CD4-positive, alpha-beta T cell (primary cell): Measurements from ENCODE around the gene SCGB3A1. TPM values are rescaled to one million over a fixed set of nuclear protein-coding genes. Genes with fewer than 3 reads are reported as not detected.

Experiments
- ATAC-seq: fragments of 200-7000 bp; cut with Tn5 transposase; one replicate; pipeline ENCODE4 v1.10.0; 2022; ENCODE audit warnings: mild to moderate bottlenecking; ENCODE audit not compliant: poor library complexity
- CTCF ChIA-PET: fragments of 350-600 bp; sonication (Branson Sonifier 250); formaldehyde crosslinking; loops from one replicate; lab custom pipeline; 2021; ENCODE audit warnings: antibody characterized with exemption, inconsistent platforms; lab: Charles Lee
- POLR2A ChIA-PET: fragments of 350-600 bp; sonication (Branson Sonifier 250); formaldehyde crosslinking; loops from one replicate; lab custom pipeline; 2021; ENCODE audit warnings: antibody characterized with exemption, inconsistent platforms; lab: Charles Lee
- DNase-seq, 14 experiments: peaks; one replicate each; pipeline ENCODE4 v3.0.0-alpha.2; 2013 to 2020; ENCODE audit warnings: mixed read lengths in 2 of 14
- H3K27ac ChIP-seq, 2 donors: one replicate each; pipeline versions ENCODE4 v1.5.1 to v1.7.0; 2013; ENCODE audit warnings: low read length in 2 of 2, low read depth in 1 of 2, mild to moderate bottlenecking in 1 of 2
- H3K27me3 ChIP-seq, 2 experiments: 1 replicate in 1 of 2; 2 replicates in 1 of 2; pipeline versions ENCODE4 v1.6.1 to v1.7.0; 2013; ENCODE audit warnings: low read length in 2 of 2, control low read depth in 1 of 2, mild to moderate bottlenecking in 1 of 2, moderate library complexity in 1 of 2; ENCODE audit not compliant: insufficient read depth in 2 of 2, control insufficient read depth in 1 of 2
- H3K36me3 ChIP-seq: one replicate; pipeline ENCODE4 v1.6.1; 2013; ENCODE audit warnings: low read length, control low read depth; ENCODE audit not compliant: insufficient read depth
- H3K4me1 ChIP-seq: one replicate; pipeline ENCODE4 v1.6.1; 2013; ENCODE audit warnings: low read length, control low read depth; ENCODE audit not compliant: insufficient read depth
- H3K4me3 ChIP-seq: one replicate; pipeline ENCODE4 v1.5.1; 2013; ENCODE audit warnings: mild to moderate bottlenecking, low read length, moderate library complexity
- H3K9me3 ChIP-seq, 2 experiments: 1 replicate in 1 of 2; 2 replicates in 1 of 2; pipeline versions ENCODE4 v1.6.1 to v1.7.0; 2013; ENCODE audit warnings: low read length in 2 of 2, mild to moderate bottlenecking in 2 of 2, control low read depth in 1 of 2, moderate library complexity in 1 of 2; ENCODE audit not compliant: control insufficient read depth in 1 of 2, insufficient read depth in 1 of 2
- H3K27ac Mint-ChIP-seq: one replicate; pipeline ENCODE4 v1.8.0; 2020; ENCODE audit warnings: mixed read lengths
- H3K27me3 Mint-ChIP-seq: one replicate; pipeline ENCODE4 v1.8.0; 2021; ENCODE audit warnings: mixed read lengths
- H3K36me3 Mint-ChIP-seq: one replicate; pipeline ENCODE4 v1.8.0; 2021; ENCODE audit warnings: low read depth, mixed read lengths
- H3K4me1 Mint-ChIP-seq: one replicate; pipeline ENCODE4 v1.8.0; 2021; ENCODE audit warnings: low read depth, mixed read lengths
- H3K4me3 Mint-ChIP-seq: one replicate; pipeline ENCODE4 v1.8.0; 2020; ENCODE audit warnings: mild to moderate bottlenecking, mixed read lengths
- H3K9me3 Mint-ChIP-seq: one replicate; pipeline ENCODE4 v1.8.0; 2020; ENCODE audit warnings: mixed read lengths
- CTCF ChIP-seq: fragments of 200-600 bp; IDR thresholded peaks from one replicate; pipeline ENCODE4 v1.8.0; 2022; ENCODE audit warnings: antibody characterized with exemption, mild to moderate bottlenecking
- intact Hi-C, 2 experiments: fragments of 100-400 bp; cut with DNase I in 1 of 2; cut with micrococcal nuclease in 1 of 2; formaldehyde crosslinking; loops; one replicate each; pipeline versions ENCODE4 v1.15.1 to v1.9.0; 2023 to 2025; cut with DNase I, micrococcal nuclease
- total RNA-seq, 174 experiments: library from RNA in 2 of 174; stranded (reverse) in 2 of 174; gene quantifications; one replicate each; pipeline ENCODE4 v1.2.3 and lab custom pipeline; 2021 to 2026

The SCGB3A1 gene
- total RNA-seq, 2 experiments from 2014 or later: not detected

DNA sequence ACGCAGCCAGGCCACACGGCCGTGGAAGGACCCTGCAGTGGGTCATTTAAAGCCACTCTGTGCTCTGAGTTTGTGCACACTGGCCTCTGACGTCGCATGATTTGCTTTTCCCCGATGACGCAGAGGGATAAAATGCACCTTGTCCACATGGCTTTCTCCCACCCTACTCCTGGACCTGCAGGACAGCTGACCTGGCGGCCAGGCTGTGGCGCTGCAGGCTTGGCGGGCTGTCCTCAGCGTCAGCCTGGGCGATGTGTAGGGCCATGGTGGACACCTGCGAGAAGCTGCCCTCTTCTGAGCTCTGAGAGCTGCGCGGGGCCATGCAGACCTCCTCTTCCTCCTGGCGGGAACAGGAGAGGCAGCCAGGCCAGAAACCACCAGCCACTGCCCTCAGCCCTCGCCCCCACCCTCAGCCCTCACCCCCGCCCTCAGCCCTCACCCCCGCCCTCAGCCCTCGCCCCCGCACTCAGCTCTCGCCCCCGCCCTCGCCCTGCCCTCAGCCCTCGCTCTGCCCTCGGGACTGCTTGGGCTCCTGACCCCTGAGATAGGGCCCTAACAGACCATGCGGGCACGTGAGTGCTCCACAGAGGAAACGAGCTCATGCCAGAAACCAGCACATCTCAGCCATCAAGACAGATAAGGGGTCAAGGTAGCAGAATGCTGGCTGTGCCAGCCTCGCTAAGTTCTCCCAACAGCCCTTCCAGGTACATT lies 20.0 kb upstream of the SCGB3A1 start:
- DNase-seq (no peak), ATAC-seq (no peak)
- no peak overlapping the region for H3K4me3 ChIP-seq
- H3K27me3 ChIP-seq: no peaks in the 10 kb centered on the region
- H3K4me1 Mint-ChIP-seq: no peaks in the 10 kb centered on the region
- ChIA-PET POLR2A (no interaction called here), CTCF (no interaction called here)
- TF ChIP-seq CTCF: no peak
- no peak overlapping the region for H3K27ac Mint-ChIP-seq
- no peaks in the 10 kb centered on the region for H3K9me3 Mint-ChIP-seq
- no peak overlapping the region for H3K4me3 Mint-ChIP-seq
- H3K36me3 ChIP-seq: no peaks in the 10 kb centered on the region
- H3K27ac ChIP-seq: no peak overlapping the region
- intact Hi-C loops: no loop called here
- H3K9me3 ChIP-seq: no peaks in the 10 kb centered on the region
- no peaks in the 10 kb centered on the region for H3K4me1 ChIP-seq
- no peaks in the 10 kb centered on the region for H3K27me3 Mint-ChIP-seq
- H3K36me3 Mint-ChIP-seq: no peaks in the 10 kb centered on the region

DNA sequence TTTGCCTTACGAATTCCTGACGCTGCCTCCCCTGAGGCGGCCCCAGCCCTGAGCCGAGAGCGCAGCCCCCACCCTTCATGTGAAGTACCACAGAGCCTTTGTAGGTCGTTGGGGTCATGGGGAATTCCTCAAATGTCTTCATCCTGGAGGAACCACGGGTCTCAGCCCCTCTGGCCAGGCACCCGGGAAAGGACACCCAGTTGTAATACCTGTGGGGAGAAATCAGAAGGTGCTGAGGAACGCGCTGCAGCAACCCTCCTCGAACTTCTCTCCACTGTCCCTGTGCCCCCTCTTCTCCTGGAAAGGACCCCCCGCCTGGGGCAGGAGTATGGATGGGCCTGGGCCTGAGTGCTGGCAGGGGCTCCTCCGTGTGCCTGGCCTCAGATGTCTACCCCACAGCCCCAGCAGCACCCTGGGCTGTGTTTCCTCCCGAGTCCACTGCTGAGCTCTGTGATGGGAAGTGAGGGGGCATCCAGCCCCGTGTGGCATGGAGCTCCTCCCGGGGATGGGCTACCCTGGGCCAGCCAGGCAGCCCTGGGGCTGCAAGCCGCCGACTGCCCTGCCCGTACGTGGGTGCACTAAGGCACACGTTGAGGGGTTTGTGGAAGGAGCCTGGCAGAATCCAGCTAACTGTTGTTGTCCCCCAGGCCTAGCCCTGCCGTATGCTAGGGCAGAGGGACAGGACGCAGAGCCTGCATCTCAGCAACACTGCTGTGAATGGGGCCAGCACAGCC lies 18.7 kb upstream of the SCGB3A1 start:
- ChIA-PET CTCF (no interaction called here), POLR2A (no interaction called here)
- DNase-seq (no peak), ATAC-seq (no peak)
- H3K27me3 ChIP-seq: no peaks in the 10 kb centered on the region
- H3K36me3 ChIP-seq: no peaks in the 10 kb centered on the region
- no peaks in the 10 kb centered on the region for H3K36me3 Mint-ChIP-seq
- H3K9me3 ChIP-seq: no peaks in the 10 kb centered on the region
- TF ChIP-seq CTCF: no peak
- H3K4me1 Mint-ChIP-seq: no peaks in the 10 kb centered on the region
- no peaks in the 10 kb centered on the region for H3K9me3 Mint-ChIP-seq
- H3K4me3 ChIP-seq: no peak overlapping the region
- no peak overlapping the region for H3K4me3 Mint-ChIP-seq
- no peak overlapping the region for H3K27ac Mint-ChIP-seq
- no peak overlapping the region for H3K27ac ChIP-seq
- intact Hi-C loops: loop anchor here (5.0 to 10.0 kb wide), 2 partner anchors 105 to 107 kb away; no protein-coding TSS in a partner anchor
- no peaks in the 10 kb centered on the region for H3K4me1 ChIP-seq
- H3K27me3 Mint-ChIP-seq: no peaks in the 10 kb centered on the region

DNA sequence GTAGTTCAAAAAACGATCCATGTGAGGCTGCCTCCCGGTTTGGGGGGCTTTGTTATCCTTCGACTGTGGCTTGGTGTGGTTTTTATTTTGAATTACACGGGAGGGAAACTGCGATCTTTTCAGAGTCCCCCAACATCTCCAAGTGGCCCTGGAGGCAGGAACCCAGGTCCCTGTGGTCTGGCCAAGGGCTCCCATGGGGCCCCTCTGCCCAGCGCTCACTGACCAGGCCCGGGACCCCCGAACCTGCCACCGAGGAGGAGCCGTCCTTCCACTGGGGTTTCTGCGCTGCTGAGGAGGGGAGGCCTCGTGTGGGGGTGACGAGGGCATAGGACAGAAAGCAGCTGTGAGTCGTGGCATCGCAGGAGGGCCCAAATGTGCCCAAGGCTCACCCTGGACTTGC lies 18.1 kb upstream of the SCGB3A1 start:
- TF ChIP-seq CTCF: no peak
- Mint-ChIP-seq H3K36me3 (no peaks in the 10 kb centered on the region), H3K4me1 (no peaks in the 10 kb centered on the region), H3K27me3 (no peaks in the 10 kb centered on the region), H3K4me3 (no peak overlapping the region), H3K9me3 (no peaks in the 10 kb centered on the region), H3K27ac (no peak overlapping the region)
- no peaks in the 10 kb centered on the region for H3K27me3 ChIP-seq
- no peaks in the 10 kb centered on the region for H3K9me3 ChIP-seq
- intact Hi-C loops: loop anchor here (5.0 to 10.0 kb wide), 2 partner anchors 105 to 108 kb away; no protein-coding TSS in a partner anchor
- no peak overlapping the region for H3K4me3 ChIP-seq
- H3K4me1 ChIP-seq: no peaks in the 10 kb centered on the region
- ChIA-PET CTCF (no interaction called here), POLR2A (no interaction called here)
- H3K36me3 ChIP-seq: no peaks in the 10 kb centered on the region
- DNase-seq (no peak), ATAC-seq (no peak)
- H3K27ac ChIP-seq: no peak overlapping the region
